Endodermal cell (in vitro differentiated cells): Measurements from ENCODE around the gene HDAC4. TPM values are rescaled to one million over a fixed set of nuclear protein-coding genes. Genes with fewer than 3 reads are reported as not detected.

ENCODE experiments used
- DNase-seq: peaks from one replicate; pipeline ENCODE4 v3.0.0-alpha.2; 2017
- H3K27ac ChIP-seq: 2 replicates; pipeline ENCODE4 v1.5.1; 2013; ENCODE audit warnings: mild to moderate bottlenecking, low read depth, low read length, moderate library complexity
- H3K27me3 ChIP-seq: 2 replicates; pipeline ENCODE4 v1.6.1; 2013; ENCODE audit warnings: mild to moderate bottlenecking, low read length, moderate library complexity; ENCODE audit not compliant: insufficient read depth, control insufficient read depth, poor library complexity, severe bottlenecking
- H3K36me3 ChIP-seq: 2 replicates; pipeline ENCODE4 v1.7.0; 2013; ENCODE audit warnings: mild to moderate bottlenecking, low read length, moderate library complexity; ENCODE audit not compliant: control insufficient read depth, insufficient read depth
- H3K4me1 ChIP-seq: one replicate; pipeline ENCODE4 v1.7.0; 2013; ENCODE audit warnings: low read length; ENCODE audit not compliant: control insufficient read depth, insufficient read depth
- H3K4me3 ChIP-seq: 2 replicates; pipeline ENCODE4 v1.5.1; 2013; ENCODE audit warnings: mild to moderate bottlenecking, low read length, moderate library complexity
- H3K9ac ChIP-seq: 2 replicates; pipeline ENCODE4 v1.6.1; 2013; ENCODE audit warnings: mild to moderate bottlenecking, low read length, moderate library complexity; ENCODE audit not compliant: poor library complexity, severe bottlenecking; ENCODE audit errors: extremely low read depth
- H3K9me3 ChIP-seq: 2 replicates; pipeline ENCODE4 v1.6.1; 2013; ENCODE audit warnings: mild to moderate bottlenecking, low read length, moderate library complexity; ENCODE audit not compliant: control insufficient read depth
- H3K27ac Mint-ChIP-seq: 2 replicates; pipeline ENCODE4 v1.8.0; 2020; ENCODE audit warnings: mixed read lengths
- H3K27me3 Mint-ChIP-seq: 2 replicates; pipeline ENCODE4 v1.8.0; 2021; ENCODE audit warnings: mild to moderate bottlenecking, mixed read lengths; ENCODE audit not compliant: insufficient read depth
- H3K36me3 Mint-ChIP-seq: 2 replicates; pipeline ENCODE4 v1.8.0; 2020; ENCODE audit warnings: low read depth, mixed read lengths
- H3K4me1 Mint-ChIP-seq: 2 replicates; pipeline ENCODE4 v1.8.0; 2020; ENCODE audit warnings: mixed read lengths
- H3K4me3 Mint-ChIP-seq: 2 replicates; pipeline ENCODE4 v1.8.0; 2020; ENCODE audit warnings: mild to moderate bottlenecking, moderate library complexity, mixed read lengths
- H3K9me3 Mint-ChIP-seq: 2 replicates; pipeline ENCODE4 v1.8.0; 2020; ENCODE audit warnings: mild to moderate bottlenecking, mixed read lengths
- CTCF ChIP-seq: fragments of 200-600 bp; sonication (generic); conservative IDR thresholded peaks from 2 replicates; pipeline ENCODE4 v1.5.0; 2021; ENCODE audit warnings: antibody characterized with exemption, mild to moderate bottlenecking
- WGBS, 2 experiments: methylation state at CpG; one replicate each; pipeline versions ENCODE4 v1.1.5 to v1.1.7; 2013; ENCODE audit warnings: missing lambda C conversion rate in 2 of 2, mixed read lengths in 1 of 2; ENCODE audit not compliant: insufficient coverage in 1 of 2, insufficient read length in 1 of 2; 5-methylcytosine and 5-hydroxymethylcytosine counted together
- total RNA-seq, 2 donors: library from RNA; stranded (reverse); fragmentation: NEBNext Ultra II Directional in 1 of 2; extraction: Animal tissue kit (Norgen Biotek cat#: 25700) in 1 of 2; gene quantifications; 2 replicates in 1 of 2; 3 replicates in 1 of 2; pipeline ENCODE4 v1.2.1, GENCODE V29; 2021

The HDAC4 gene
- total RNA-seq, 2 donors from 2014 or later: 45.7 to 51.2 TPM

- Histone ChIP-seq H3K9ac (no peak overlapping the region), H3K4me1 (no peaks in the 10 kb centered on the region), H3K27ac (no peak overlapping the region), H3K36me3 (no peaks in the 10 kb centered on the region), H3K4me3 (no peak overlapping the region), H3K27me3 (no peaks in the 10 kb centered on the region), H3K9me3 (no peaks in the 10 kb centered on the region)
- Mint-ChIP-seq H3K4me1 (peaks cover 10% of the 10 kb centered on the region), H3K36me3 (no peaks in the 10 kb centered on the region), H3K27ac (no peak overlapping the region), H3K9me3 (no peaks in the 10 kb centered on the region), H3K27me3 (no peaks in the 10 kb centered on the region), H3K4me3 (no peak overlapping the region)
- TF ChIP-seq CTCF: no peak
- WGBS, 2 experiments: 92 to 100% methylated on average over 2 to 6 of the region's 6 CpGs
- DNase-seq: no peak
Observed at GRCh38 chr2:239405071-239405470, 4.3 kb upstream of the HDAC4 start.

- Mint-ChIP-seq H3K27ac (no peak overlapping the region), H3K4me3 (peak overlapping the region; percentile 75), H3K4me1 (peaks cover 14% of the 10 kb centered on the region), H3K36me3 (no peaks in the 10 kb centered on the region), H3K27me3 (no peaks in the 10 kb centered on the region), H3K9me3 (no peaks in the 10 kb centered on the region)
- Histone ChIP-seq H3K4me3 (peak overlapping the region; percentile 84), H3K9ac (no peak overlapping the region), H3K4me1 (no peaks in the 10 kb centered on the region), H3K27me3 (no peaks in the 10 kb centered on the region), H3K36me3 (no peaks in the 10 kb centered on the region), H3K27ac (no peak overlapping the region), H3K9me3 (no peaks in the 10 kb centered on the region)
- 96 to 98% methylated on average over 11 of the region's 11 CpGs for WGBS, 2 experiments
- TF ChIP-seq CTCF: no peak
- peak; percentile 24 for DNase-seq
Observed at GRCh38 chr2:239402666-239403065, 1.8 kb upstream of the HDAC4 start.

GRCh38 chr2:239401881-239402233, 1.0 kb upstream of the HDAC4 start:
- Mint-ChIP-seq H3K36me3 (no peaks in the 10 kb centered on the region), H3K27me3 (no peaks in the 10 kb centered on the region), H3K9me3 (no peaks in the 10 kb centered on the region), H3K4me3 (peak overlapping the region; percentile 75), H3K4me1 (peaks cover 14% of the 10 kb centered on the region), H3K27ac (peak overlapping the region; percentile 98)
- Histone ChIP-seq H3K4me1 (no peaks in the 10 kb centered on the region), H3K27ac (peak overlapping the region; percentile 99), H3K9me3 (no peaks in the 10 kb centered on the region), H3K27me3 (no peaks in the 10 kb centered on the region), H3K36me3 (no peaks in the 10 kb centered on the region), H3K4me3 (peak overlapping the region; percentile 84), H3K9ac (peak overlapping the region; percentile 98)
- DNase-seq: no peak
- 9 to 26% methylated on average over 26 to 33 of the region's 33 CpGs for WGBS, 2 experiments
- peak; percentile 66 for TF ChIP-seq CTCF
